ENCODE results near the gene CCL16. TPM values are rescaled to one million over a fixed set of nuclear protein-coding genes. Genes with fewer than 3 reads are reported as not detected.

The CCL16 gene
- not detected in 2 replicates for total RNA-seq

GRCh38 chr17:35981246-35981645 is at the start of gene CCL16:
TSS of gene CCL16 (minus strand) at chr17:35981497. CDS start at chr17:35981420, 77 bp downstream.

GRCh38 chr17:36017799-36018198 is 36.5 kb upstream of the CCL16 start, which contains the start of gene CCL23:
TSS of gene CCL23 (minus strand) at chr17:36017972. CDS start at chr17:36017897, 75 bp downstream.

GRCh38 chr17:36001110-36001771 is 19.9 kb upstream of the CCL16 start, which contains the start of gene CCL15:
TSS of gene CCL15 (minus strand) at chr17:36001553. CDS start at chr17:36001492, 61 bp downstream.

GRCh38 chr17:35986643-35987042 is 5.3 kb upstream of the CCL16 start, which contains the start of gene CCL14:
TSS of gene CCL14 (minus strand) at chr17:35986729. CDS start at chr17:35986649, 80 bp downstream.

GRCh38 chr17:35943537-35943936 is 37.8 kb downstream of the CCL16 start, which contains the start of gene LYZL6:
TSS of gene LYZL6 (minus strand) at chr17:35943713. CDS start at chr17:35939356, 4,357 bp downstream.

GRCh38 chr17:35930211-35931065 is 50.9 kb downstream of the CCL16 start, which contains the start of gene RDM1:
TSS of gene RDM1 (minus strand) at chr17:35930773. CDS start at chr17:35930727, 46 bp downstream.

Other genes with a start within 250 kb of the CCL16 start
- gene RASL10B, start 249.9 kb downstream of the CCL16 start, total RNA-seq = 0.64 and 0.72 TPM in 2 replicates
- 0.24 TPM in 1 of 2 replicates, not detected in the other for gene GAS2L2, start 228.3 kb downstream of the CCL16 start, total RNA-seq
- gene C17orf50, start 220.6 kb downstream of the CCL16 start, total RNA-seq = not detected in 2 replicates
- gene MMP28, start 185.9 kb downstream of the CCL16 start, total RNA-seq = 37.8 and 132 TPM in 2 replicates
- 36.9 and 45.8 TPM in 2 replicates for gene TAF15, start 172.0 kb downstream of the CCL16 start, total RNA-seq
- not detected in 2 replicates for gene HEATR9, start 112.6 kb downstream of the CCL16 start, total RNA-seq
- gene CCL5, start 101.1 kb downstream of the CCL16 start, total RNA-seq = 0.24 TPM in 1 of 2 replicates, not detected in the other
- gene RDM1, start 50.7 kb downstream of the CCL16 start, total RNA-seq = 1.4 TPM in 1 of 2 replicates, not detected in the other
- gene LYZL6, start 37.8 kb downstream of the CCL16 start, total RNA-seq = not detected in 2 replicates
- gene CCL14, start 5.2 kb upstream of the CCL16 start, total RNA-seq = not detected in 2 replicates
- not detected in 2 replicates for gene CCL15, start 20.1 kb upstream of the CCL16 start, total RNA-seq
- not detected in 2 replicates for gene CCL23, start 36.5 kb upstream of the CCL16 start, total RNA-seq
- gene CCL18, start 82.8 kb upstream of the CCL16 start, total RNA-seq = not detected in 2 replicates
- not detected in 2 replicates for gene CCL3, start 108.6 kb upstream of the CCL16 start, total RNA-seq
- gene CCL4, start 122.3 kb upstream of the CCL16 start, total RNA-seq = not detected in 2 replicates
- gene TBC1D3B, start 195.1 kb upstream of the CCL16 start, total RNA-seq = 0.48 and 0.64 TPM in 2 replicates
- gene CCL3L1, start 215.3 kb upstream of the CCL16 start, total RNA-seq = not detected in 2 replicates
- gene CCL4L2, start 229.6 kb upstream of the CCL16 start, total RNA-seq = 0.48 TPM in 1 of 2 replicates, not detected in the other

Data from tracheal epithelial cell (primary cell).